GM12864 (cell line): ENCODE data around the gene DYNC2I2.

Experiments
- DNase-seq: peaks from one replicate; pipeline ENCODE4 v3.0.0-alpha.2; 2011; ENCODE audit warnings: low read depth
- H3K4me3 ChIP-seq: 2 replicates; pipeline ENCODE4 v1.5.1; 2011; ENCODE audit warnings: mild to moderate bottlenecking, low read depth, low read length, control low read depth
- TF ChIP-seq, protein P1 (sequence below): IDR thresholded peaks from 2 replicates; pipeline ENCODE4 v1.5.1; 2011; ENCODE audit warnings: low read depth, mild to moderate bottlenecking, moderate library complexity, low read length, control low read depth, inconsistent platforms; ENCODE audit errors: missing control alignments

Gene DYNC2I2

DNA sequence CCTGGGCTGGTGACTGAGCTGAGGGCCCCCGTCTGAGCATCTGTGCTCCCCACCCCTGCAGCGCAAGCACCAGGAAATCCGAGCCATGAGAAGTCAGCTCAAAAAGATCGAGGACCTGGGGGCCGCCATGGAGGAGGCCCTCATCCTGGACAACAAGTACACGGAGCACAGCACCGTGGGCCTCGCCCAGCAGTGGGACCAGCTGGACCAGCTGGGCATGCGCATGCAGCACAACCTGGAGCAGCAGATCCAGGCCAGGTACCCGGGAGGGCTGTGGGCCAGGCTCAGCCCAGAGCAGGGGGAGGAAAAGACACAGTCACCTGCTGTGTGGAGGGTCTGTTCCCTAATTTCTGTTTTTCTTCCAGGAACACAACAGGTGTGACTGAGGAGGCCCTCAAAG lies 24.6 kb downstream of the DYNC2I2 start:
- no peak for DNase-seq
- TF ChIP-seq, protein P1, sequence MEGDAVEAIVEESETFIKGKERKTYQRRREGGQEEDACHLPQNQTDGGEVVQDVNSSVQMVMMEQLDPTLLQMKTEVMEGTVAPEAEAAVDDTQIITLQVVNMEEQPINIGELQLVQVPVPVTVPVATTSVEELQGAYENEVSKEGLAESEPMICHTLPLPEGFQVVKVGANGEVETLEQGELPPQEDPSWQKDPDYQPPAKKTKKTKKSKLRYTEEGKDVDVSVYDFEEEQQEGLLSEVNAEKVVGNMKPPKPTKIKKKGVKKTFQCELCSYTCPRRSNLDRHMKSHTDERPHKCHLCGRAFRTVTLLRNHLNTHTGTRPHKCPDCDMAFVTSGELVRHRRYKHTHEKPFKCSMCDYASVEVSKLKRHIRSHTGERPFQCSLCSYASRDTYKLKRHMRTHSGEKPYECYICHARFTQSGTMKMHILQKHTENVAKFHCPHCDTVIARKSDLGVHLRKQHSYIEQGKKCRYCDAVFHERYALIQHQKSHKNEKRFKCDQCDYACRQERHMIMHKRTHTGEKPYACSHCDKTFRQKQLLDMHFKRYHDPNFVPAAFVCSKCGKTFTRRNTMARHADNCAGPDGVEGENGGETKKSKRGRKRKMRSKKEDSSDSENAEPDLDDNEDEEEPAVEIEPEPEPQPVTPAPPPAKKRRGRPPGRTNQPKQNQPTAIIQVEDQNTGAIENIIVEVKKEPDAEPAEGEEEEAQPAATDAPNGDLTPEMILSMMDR: no peak

GRCh38 chr9:128631636-128632035 lies 25.0 kb downstream of the DYNC2I2 start:
- no peak for DNase-seq
- TF ChIP-seq, protein P1: no peak
- H3K4me3 ChIP-seq: no peak overlapping the region

More for the DNA sequence above, 24.6 kb downstream of the DYNC2I2 start:
- H3K4me3 ChIP-seq: no peak overlapping the region

DNA sequence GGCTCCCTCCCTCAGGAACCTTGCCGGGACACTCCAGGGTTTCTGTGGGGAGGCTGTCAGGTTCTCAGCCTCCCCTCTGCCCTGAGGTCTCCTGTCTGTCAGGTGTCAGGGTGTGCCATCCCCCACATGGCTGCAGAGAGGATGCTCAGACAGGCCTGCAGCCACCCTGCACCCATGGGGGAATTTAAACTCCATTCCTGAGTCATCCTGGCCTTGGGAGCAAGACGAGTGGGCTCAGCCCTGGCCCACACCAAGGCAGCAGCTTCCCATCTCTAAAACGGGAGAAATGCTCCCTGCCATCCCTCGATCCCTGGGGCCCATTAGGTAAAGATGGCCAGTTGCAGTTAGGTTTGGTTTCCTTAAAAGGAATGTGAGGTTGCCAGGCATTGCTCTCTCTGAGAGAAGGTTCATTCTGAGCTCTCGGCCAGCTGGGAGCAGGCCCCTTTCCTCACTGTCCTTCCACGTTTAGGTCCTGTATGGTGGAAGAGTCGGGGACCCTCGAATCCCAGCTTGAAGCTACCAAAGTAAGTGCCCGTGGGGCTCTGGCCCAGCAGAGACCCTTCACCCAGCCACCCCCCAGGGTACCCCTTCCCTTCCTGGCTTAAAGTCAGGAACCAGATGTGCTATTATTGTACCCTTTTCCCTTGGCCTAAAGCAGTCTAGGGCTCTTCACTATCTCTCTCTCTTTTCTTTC lies 26.6 kb downstream of the DYNC2I2 start:
- TF ChIP-seq, protein P1: no peak
- H3K4me3 ChIP-seq: no peak overlapping the region
- DNase-seq: no peak

- no peak for DNase-seq
- TF ChIP-seq, protein P1: no peak
- no peak overlapping the region for H3K4me3 ChIP-seq
These were observed 27.5 kb downstream of the DYNC2I2 start for GRCh38 chr9:128629136-128629535.

DNA sequence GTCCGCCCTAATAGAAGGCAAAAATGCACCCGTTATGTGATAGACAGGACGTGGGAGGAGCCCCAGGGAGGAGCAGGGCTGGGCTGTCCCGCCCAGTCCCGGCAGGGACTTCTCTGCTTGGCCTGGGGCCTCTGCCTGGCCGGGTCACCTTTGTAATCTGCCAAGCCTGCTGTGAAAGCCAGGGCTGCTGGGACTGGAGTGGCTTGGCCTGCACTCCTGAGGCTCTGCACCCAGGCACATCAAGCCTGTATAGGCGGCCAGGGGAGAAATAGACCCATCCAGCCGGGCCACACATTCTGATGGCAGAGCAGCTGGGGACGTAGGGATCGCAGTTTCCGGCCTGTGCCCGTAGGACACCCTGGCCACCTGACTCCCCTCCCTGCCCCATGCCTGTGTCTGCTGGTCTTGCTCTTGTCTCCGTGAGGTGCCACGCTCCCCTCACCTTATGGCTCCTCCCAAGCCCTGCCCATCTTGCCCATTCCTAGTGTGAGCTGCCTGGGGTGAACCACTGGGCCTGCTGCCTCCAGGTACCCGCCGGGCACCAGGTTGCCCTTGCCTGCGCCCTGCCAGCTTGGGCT lies 28.1 kb downstream of the DYNC2I2 start:
- TF ChIP-seq, protein P1: no peak
- DNase-seq: no peak
- no peak overlapping the region for H3K4me3 ChIP-seq

DNA sequence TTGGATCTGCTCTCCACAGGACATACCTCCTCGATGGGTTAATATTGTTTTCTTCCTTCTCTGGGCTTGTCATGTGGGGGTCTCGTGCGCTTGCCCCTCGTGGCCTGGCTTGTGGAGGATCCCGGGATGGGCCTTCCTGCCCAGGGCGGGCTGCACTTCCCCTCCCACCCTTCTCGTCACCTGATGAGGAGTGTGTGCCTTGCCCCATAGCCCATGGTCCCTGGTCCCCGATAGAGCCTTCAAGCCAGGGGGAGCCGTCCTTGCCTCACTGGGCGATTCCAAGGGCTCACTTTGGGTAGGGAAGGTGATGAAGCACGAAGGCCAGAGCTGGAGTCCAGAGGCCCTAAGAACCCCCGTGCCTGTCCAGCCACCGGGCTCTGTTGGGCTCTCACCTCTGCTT lies 28.7 kb downstream of the DYNC2I2 start:
- TF ChIP-seq, protein P1: no peak

More for the DNA sequence above, 28.7 kb downstream of the DYNC2I2 start:
- H3K4me3 ChIP-seq: no peak overlapping the region
- no peak for DNase-seq
